ENCODE results near the gene MACROD1.

- TF ChIP-seq EZH2 (IDR thresholded peaks at IDR 0.05; ENCODE audit: insufficient read depth, poor library complexity, severe bottlenecking) (no peak), EZH2phosphoT487 (IDR thresholded peaks at IDR 0.05; ENCODE audit: insufficient read depth, low read depth) (no peak)
Observed at GRCh38 chr11:63970902-63971301, 195.0 kb downstream of the MACROD1 start.

All from GM23248 (cell line).